ENCODE data around the gene FLII. TPM values are rescaled to one million over a fixed set of nuclear protein-coding genes. Genes with fewer than 3 reads are reported as not detected.

The FLII gene
- total RNA-seq, 1 experiment from 2014 or later = 430 TPM

DNA sequence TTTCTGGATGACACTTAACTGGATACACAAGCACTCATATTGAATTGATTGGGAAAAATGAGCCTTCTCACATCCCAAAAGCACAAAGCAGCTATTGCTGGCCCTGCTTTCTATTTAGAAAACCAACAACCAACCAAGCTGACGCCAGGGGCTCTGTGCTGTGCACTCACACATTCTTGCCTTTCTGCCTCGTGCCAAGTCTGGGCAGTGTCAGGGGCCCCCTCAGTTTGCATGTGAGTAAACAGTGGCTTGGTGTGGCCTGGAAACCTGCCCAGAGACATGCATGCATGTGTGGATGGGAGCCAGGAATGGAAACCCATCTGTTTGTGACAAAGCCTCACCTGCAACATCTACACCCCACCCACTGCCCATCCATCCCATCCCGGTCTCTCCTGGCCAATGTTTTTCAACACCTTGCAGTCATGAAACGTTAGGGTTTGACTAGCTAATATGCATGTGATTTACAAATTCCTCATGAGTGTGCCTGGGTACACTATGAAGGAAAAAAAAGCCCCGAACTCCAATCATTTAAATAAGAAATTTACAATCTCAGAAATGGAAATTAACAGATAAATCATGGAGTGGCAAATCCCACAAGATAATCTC is 22.3 kb upstream of the FLII start:
- no peaks in the 10 kb centered on the region; the same call in 1 of the 2 replicates for H3F3A ChIP-seq (ENCODE audit: insufficient read depth, low read depth)
- ChIA-PET CTCF (no interaction called here), POLR2A (ENCODE audit: unreplicated experiment) (interaction anchor here (0.6 kb wide), 1 partner anchor 20 kb away, joined by 14 read pairs; no protein-coding TSS in a partner anchor)
- no peaks in the 10 kb centered on the region for H3K9me2 ChIP-seq (ENCODE audit: insufficient read depth)
- H3K27ac ChIP-seq = no peak overlapping the region
- H3K4me2 ChIP-seq = no peak overlapping the region
- peaks cover 34% of the 10 kb centered on the region; the same call in 1 of the 2 replicates for H3K36me3 ChIP-seq (ENCODE audit: low read depth)
- H4K20me1 ChIP-seq (ENCODE audit: insufficient read depth) = no peaks in the 10 kb centered on the region; the same call in 1 of the 2 replicates
- no peak overlapping the region for H2AFZ ChIP-seq
- TF ChIP-seq, protein P1, sequence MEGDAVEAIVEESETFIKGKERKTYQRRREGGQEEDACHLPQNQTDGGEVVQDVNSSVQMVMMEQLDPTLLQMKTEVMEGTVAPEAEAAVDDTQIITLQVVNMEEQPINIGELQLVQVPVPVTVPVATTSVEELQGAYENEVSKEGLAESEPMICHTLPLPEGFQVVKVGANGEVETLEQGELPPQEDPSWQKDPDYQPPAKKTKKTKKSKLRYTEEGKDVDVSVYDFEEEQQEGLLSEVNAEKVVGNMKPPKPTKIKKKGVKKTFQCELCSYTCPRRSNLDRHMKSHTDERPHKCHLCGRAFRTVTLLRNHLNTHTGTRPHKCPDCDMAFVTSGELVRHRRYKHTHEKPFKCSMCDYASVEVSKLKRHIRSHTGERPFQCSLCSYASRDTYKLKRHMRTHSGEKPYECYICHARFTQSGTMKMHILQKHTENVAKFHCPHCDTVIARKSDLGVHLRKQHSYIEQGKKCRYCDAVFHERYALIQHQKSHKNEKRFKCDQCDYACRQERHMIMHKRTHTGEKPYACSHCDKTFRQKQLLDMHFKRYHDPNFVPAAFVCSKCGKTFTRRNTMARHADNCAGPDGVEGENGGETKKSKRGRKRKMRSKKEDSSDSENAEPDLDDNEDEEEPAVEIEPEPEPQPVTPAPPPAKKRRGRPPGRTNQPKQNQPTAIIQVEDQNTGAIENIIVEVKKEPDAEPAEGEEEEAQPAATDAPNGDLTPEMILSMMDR (conservative IDR thresholded peaks at IDR 0.05) = no peak
- no peak for TF ChIP-seq EZH2 (IDR thresholded peaks at IDR 0.05; ENCODE audit: low read depth)
- DNase-seq = no peak
- H3K4me1 ChIP-seq (replicated peaks; ENCODE audit: insufficient read depth) = no peaks in the 10 kb centered on the region
- H3K27me3 ChIP-seq (ENCODE audit: insufficient read depth, low read depth) = no peaks in the 10 kb centered on the region
- H3K79me2 ChIP-seq (ENCODE audit: low read depth) = no peaks in the 10 kb centered on the region
- intact Hi-C loops (cut with micrococcal nuclease; ENCODE audit: unreplicated experiment) = no loop called here
- no peaks in the 10 kb centered on the region for H3K9me3 ChIP-seq (ENCODE audit: insufficient read depth, low read depth)
- no TSS peak for BruUV-seq (replicated peaks)
- no peak overlapping the region for H3K4me3 ChIP-seq

DNA sequence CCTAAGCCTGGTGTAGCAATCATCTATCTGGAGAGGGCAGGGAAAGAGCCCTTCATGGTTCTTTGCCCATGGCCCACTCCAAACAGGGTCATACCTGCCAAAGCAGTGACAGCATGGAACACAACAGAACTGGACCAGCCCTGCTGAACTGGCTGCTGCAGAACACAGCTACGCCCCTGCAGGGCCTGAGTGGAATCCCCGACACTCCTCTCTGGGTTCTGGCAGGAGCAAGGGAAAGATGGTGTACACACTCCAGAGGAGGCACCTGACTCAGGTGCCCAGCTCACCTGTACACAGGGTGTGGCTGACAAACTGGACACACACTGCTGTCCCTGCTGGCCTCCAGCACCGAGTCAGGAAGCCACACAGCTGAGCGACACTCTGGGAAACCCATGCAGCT is 21.7 kb upstream of the FLII start:
- H3K79me2 ChIP-seq (ENCODE audit: low read depth) = no peaks in the 10 kb centered on the region
- no peak overlapping the region for H3K4me2 ChIP-seq
- TF ChIP-seq, protein P1 (conservative IDR thresholded peaks at IDR 0.05) = no peak
- no peak for TF ChIP-seq EZH2 (IDR thresholded peaks at IDR 0.05; ENCODE audit: low read depth)
- H3K4me3 ChIP-seq = no peak overlapping the region
- no peak overlapping the region for H2AFZ ChIP-seq
- peaks cover 28% of the 10 kb centered on the region; the same call in 1 of the 2 replicates for H3K36me3 ChIP-seq (ENCODE audit: low read depth)
- no peak overlapping the region for H3K27ac ChIP-seq
- no peaks in the 10 kb centered on the region for H3K27me3 ChIP-seq (ENCODE audit: insufficient read depth, low read depth)
- H3K9me3 ChIP-seq (ENCODE audit: insufficient read depth, low read depth) = no peaks in the 10 kb centered on the region
- POLR2A ChIA-PET (ENCODE audit: unreplicated experiment) = no interaction called here
- H3K9me2 ChIP-seq (ENCODE audit: insufficient read depth) = no peaks in the 10 kb centered on the region
- CTCF ChIA-PET = no interaction called here
- no peaks in the 10 kb centered on the region for H3K4me1 ChIP-seq (replicated peaks; ENCODE audit: insufficient read depth)
- no TSS peak for BruUV-seq (replicated peaks)
- no peaks in the 10 kb centered on the region; the same call in 1 of the 2 replicates for H3F3A ChIP-seq (ENCODE audit: insufficient read depth, low read depth)
- no peak for DNase-seq
- intact Hi-C loops (cut with micrococcal nuclease; ENCODE audit: unreplicated experiment) = no loop called here
- no peaks in the 10 kb centered on the region; the same call in 1 of the 2 replicates for H4K20me1 ChIP-seq (ENCODE audit: insufficient read depth)

DNA sequence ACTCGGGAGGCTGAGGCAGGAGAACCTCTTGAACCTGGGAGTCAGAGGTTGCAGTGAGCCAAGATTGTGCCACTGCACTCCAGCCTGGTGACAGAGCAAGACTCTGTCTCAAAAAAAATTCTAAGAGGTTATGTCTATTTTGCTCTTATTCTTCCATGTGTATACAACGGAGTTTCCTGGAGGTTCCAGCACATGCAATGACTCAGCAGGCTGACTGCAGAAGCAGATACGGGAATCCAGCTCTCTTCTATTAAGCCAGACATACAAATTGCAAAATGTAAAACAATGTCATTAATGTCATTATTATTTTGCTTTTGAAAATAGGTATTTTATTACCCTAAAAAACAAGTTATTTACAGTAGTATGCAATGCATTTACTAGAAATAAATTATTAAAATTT is 20.3 kb upstream of the FLII start:
- H3F3A ChIP-seq (ENCODE audit: insufficient read depth, low read depth) = no peaks in the 10 kb centered on the region
- H3K27ac ChIP-seq = no peak overlapping the region
- H2AFZ ChIP-seq = no peak overlapping the region
- H4K20me1 ChIP-seq (ENCODE audit: insufficient read depth) = no peaks in the 10 kb centered on the region; the same call in 1 of the 2 replicates
- intact Hi-C loops (cut with micrococcal nuclease; ENCODE audit: unreplicated experiment) = no loop called here
- H3K4me1 ChIP-seq (replicated peaks; ENCODE audit: insufficient read depth) = no peaks in the 10 kb centered on the region
- no peaks in the 10 kb centered on the region for H3K9me2 ChIP-seq (ENCODE audit: insufficient read depth)
- ChIA-PET CTCF (no interaction called here), POLR2A (ENCODE audit: unreplicated experiment) (no interaction called here)
- no peak overlapping the region for H3K4me2 ChIP-seq
- BruUV-seq (replicated peaks) = no TSS peak
- no peak for DNase-seq
- H3K79me2 ChIP-seq (ENCODE audit: low read depth) = no peaks in the 10 kb centered on the region
- no peak overlapping the region for H3K4me3 ChIP-seq
- TF ChIP-seq, protein P1 (conservative IDR thresholded peaks at IDR 0.05) = no peak
- no peak for TF ChIP-seq EZH2 (IDR thresholded peaks at IDR 0.05; ENCODE audit: low read depth)
- H3K9me3 ChIP-seq (ENCODE audit: insufficient read depth, low read depth) = no peaks in the 10 kb centered on the region
- no peaks in the 10 kb centered on the region for H3K27me3 ChIP-seq (ENCODE audit: insufficient read depth, low read depth)
- 0 out of 2 replicates have a peak, but pooled peaks cover 17% of the 10 kb centered on the region for H3K36me3 ChIP-seq (ENCODE audit: low read depth)
